HuH-7 (cell line): ENCODE measurements around the gene DOCK6.
"Not testable (repeated sequence)": the region's sequence is repeated elsewhere in the genome, so short reads cannot be mapped to it uniquely, and the experiment has no call there.

Experiments used
- DNase-seq: peaks from one replicate; pipeline ENCODE4 v3.0.0; 2011; ENCODE audit warnings: low spot score

DOCK6 gene

DNA sequence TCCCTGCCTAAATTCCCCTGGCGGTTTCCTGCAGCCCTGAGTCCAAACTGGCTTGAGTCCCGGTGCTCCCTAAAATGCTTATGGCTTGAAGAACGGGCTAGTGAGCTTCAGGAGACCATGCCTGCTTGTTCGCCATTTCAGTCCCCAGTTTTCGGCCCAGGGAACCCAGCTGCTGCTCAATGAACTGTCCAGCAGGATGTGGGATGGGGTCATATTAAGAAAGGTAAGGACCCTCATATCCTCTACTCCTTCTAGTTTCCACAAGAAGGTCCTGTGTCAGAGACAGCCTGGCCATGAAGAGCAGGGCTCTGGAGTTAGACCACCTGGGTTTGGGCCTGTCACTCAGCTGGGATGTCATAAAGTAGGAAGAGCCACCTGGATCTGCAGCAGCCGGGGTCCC lies 89.7 kb downstream of the DOCK6 start:
- DNase-seq: no peak

GRCh38 chr19:11171144-11171543 lies 91.2 kb downstream of the DOCK6 start:
- no peak for DNase-seq

GRCh38 chr19:11169896-11170678 lies 92.2 kb downstream of the DOCK6 start:
- no peak for DNase-seq

GRCh38 chr19:11168568-11168967 lies 93.8 kb downstream of the DOCK6 start:
- no peak for DNase-seq

- no peak for DNase-seq
Measured at GRCh38 chr19:11166281-11167142, 95.8 kb downstream of the DOCK6 start.

DNA sequence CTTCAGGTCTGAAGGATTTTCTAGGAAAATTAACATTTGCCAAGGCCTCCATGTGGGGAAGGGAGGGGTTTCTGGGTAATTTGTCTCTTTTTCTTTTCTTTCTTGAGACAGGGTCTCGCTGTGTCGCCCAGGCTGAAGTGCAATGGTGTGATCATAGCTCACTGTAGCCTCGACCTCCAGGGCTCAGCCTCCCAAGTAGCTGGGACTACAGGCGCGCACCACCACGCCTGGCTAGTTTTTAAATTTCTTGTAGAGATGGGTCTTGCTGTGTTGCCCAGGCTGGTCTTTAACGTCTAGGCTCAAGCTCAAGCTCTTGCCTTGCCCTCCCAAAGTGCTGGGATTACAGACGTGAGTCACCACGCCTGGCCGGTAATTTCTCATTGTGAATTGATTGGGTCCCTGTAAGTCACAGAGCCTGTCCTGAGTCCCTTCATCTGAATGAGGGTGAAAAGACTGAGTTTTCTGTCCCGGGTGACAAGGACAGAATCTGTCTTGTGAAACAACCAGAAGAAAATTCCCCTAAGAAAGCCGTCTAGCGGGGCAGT lies 96.8 kb downstream of the DOCK6 start:
- DNase-seq: no peak

DNA sequence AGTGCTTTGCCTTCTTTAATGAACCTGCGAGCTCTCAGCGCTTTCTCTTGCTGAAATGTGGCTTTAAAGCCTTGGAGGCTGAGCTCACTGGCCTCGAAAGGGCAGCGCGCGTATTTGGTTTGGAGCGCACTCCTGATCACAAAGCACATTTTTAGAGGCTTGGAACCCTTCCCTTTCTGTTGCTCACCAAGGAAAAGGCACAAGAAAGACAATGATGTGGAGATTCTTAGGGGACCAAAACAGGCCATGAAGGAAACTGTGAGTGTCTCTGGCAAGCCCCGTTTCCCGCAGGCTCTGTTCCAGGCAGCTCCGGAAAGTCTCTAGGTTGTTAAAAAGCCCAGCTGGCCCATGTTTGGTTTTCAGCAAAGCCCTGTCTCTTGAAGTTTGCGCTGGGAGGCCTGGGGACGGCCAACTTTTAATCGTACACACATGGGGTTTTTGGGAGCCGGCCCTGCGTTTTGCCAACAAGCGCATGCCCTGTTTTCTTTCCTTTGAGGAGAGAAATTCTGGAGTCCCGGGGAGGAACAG lies 97.4 kb downstream of the DOCK6 start:
- DNase-seq: no peak

DNA sequence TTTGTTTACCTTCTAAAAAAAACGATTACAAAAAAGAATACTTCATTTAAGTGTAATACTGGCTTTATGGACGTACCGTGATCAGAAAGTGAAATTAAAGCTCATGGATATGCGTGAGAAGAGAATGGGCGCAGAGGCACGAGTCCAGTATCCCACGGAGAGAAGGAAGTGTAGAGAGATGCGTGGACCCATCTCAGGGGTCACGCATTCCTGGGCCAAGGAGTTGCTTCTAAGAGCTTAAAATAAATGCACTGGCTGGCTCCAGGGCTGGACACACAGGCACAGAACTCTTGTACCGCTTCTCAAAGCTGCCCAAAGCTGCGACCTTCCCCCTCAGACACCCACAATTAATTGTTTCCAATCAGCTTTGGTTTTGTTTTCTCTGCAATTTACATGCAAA lies 98.0 kb downstream of the DOCK6 start:
- DNase-seq: no peak

- not testable (repeated sequence) for DNase-seq
Measured at GRCh38 chr19:11160440-11160768, 101.9 kb downstream of the DOCK6 start.

DNA sequence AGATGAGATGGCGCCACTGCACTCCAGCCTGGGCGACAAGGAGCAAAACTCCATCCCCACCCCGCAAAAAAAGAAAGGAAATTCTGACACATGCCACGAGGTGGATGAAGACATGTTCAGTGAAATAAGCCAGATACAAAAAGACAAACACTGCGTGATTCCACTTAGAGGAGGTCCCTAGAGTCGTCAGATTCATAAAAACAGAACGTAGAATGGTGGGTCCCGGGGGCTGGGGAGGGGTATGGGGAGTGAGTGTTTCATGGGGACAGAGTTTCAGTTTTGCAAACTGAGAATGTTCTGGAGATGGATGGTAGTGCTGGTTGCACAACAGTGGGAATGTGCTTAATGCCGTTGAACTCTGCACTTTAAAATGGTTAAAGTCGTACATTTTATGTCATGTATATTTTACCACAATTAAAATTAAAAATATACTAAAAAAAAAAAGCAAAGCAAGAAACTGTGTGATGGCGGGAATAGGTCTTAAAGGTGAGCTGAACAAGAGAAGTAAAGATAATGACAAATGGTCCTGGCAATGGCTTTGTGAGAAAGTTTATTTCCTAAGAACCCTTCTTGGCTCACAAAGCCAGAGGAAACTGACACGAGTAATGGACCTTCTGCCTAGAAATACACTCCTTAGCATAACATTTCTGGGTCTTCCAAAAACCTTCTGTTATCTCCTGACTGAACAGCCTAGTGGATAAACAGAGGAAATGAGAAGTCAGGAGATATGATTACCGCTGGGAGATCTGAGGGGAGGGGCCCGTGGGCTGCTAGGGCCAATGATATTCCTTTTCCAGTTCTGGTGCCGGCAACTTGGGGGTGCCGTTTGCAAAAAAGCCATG lies 102.5 kb downstream of the DOCK6 start:
- DNase-seq: no peak

- peak; percentile 99 for DNase-seq
Measured at GRCh38 chr19:11155373-11156120, 106.8 kb downstream of the DOCK6 start, which contains the start of gene SPC24. Gene SPC24, minus strand, starts transcription at chr19:11155782. Its CDS starts 6 bp downstream, at chr19:11155776.

DNA sequence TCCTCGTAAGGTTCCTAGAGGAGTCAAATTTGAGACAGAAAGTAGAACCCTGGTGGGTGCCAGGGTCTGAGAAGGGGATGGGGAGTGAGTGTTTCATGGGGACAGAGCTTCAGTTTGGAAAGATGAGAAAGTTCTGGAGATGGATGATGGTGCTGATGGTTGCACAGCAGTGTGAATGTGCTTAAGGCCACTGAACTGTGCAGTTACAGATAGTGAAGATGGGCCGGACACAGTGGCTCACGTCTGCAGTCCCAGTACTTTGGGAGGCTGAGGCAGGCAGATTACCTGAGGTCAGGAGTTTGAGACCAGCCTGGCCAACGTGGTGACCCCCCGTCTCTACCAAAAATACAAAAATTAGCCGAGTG lies 107.7 kb downstream of the DOCK6 start:
- no peak for DNase-seq

GRCh38 chr19:11152318-11153062 lies 109.8 kb downstream of the DOCK6 start:
- no peak for DNase-seq

DNA sequence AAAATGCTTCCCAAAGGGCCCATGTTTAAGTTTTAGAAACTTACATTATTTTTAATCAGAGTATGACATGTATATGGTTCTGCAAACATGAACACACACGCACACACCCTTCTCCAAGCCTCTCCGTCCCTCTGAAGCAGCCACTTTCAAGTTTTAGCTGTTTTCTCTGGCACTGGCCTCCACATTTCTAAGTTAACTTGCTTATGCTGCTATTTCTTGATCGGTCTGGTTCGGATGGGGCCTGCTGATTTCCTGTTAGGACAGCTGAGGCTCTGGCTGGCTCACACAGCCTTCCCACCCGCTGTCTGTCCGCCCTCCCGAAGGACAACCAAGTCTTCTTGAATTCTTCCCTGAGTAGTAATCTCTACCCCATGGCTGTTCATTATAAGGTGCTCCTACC lies 111.1 kb downstream of the DOCK6 start:
- no peak for DNase-seq
